Aorta (tissue), 5 donors: Measurements from ENCODE around the gene SLC25A17. TPM values are rescaled to one million over a fixed set of nuclear protein-coding genes. Genes with fewer than 3 reads are reported as not detected.

Experiments used
- ATAC-seq: fragments of 200-7000 bp; cut with Tn5 transposase; one replicate; pipeline ENCODE4 v1.9.1; 2022; ENCODE audit warnings: moderate library complexity; ENCODE audit not compliant: low FRiP score
- DNase-seq, 2 donors: peaks; one replicate each; pipeline ENCODE4 v3.0.0-alpha.2; 2020
- H3K27ac ChIP-seq, 2 donors: one replicate each; pipeline ENCODE4 v1.5.1; 2013; ENCODE audit warnings: low read length in 2 of 2, mild to moderate bottlenecking in 2 of 2, moderate library complexity in 2 of 2, control low read depth in 1 of 2, inconsistent platforms in 1 of 2, low read depth in 1 of 2
- H3K27me3 ChIP-seq, 2 donors: one replicate each; pipeline ENCODE4 v1.6.1; 2013; ENCODE audit warnings: control low read depth in 1 of 2, low read length in 1 of 2, mild to moderate bottlenecking in 1 of 2, moderate library complexity in 1 of 2; ENCODE audit not compliant: insufficient read depth in 2 of 2, control insufficient read depth in 1 of 2
- H3K36me3 ChIP-seq, 2 donors: one replicate each; pipeline ENCODE4 v1.6.1; 2013; ENCODE audit warnings: control low read depth in 1 of 2, low read length in 1 of 2, mild to moderate bottlenecking in 1 of 2; ENCODE audit not compliant: insufficient read depth in 2 of 2, control insufficient read depth in 1 of 2
- H3K4me1 ChIP-seq, 2 donors: one replicate each; pipeline ENCODE4 v1.6.1; 2013; ENCODE audit warnings: low read length in 2 of 2, control low read depth in 1 of 2, mild to moderate bottlenecking in 1 of 2, moderate library complexity in 1 of 2; ENCODE audit not compliant: insufficient read depth in 2 of 2, control insufficient read depth in 1 of 2
- H3K4me3 ChIP-seq, 2 donors: one replicate each; pipeline ENCODE4 v1.5.1; 2013; ENCODE audit warnings: low read length in 2 of 2, control low read depth in 1 of 2, mild to moderate bottlenecking in 1 of 2
- H3K9me3 ChIP-seq: one replicate; pipeline ENCODE4 v1.6.1; 2013; ENCODE audit warnings: mild to moderate bottlenecking, low read length; ENCODE audit not compliant: control insufficient read depth
- WGBS, 2 donors: extraction: QIAGEN DNeasy Blood & Tissue Kit; methylation state at CpG; one replicate each; pipeline ENCODE4 v1.1.7; 2013; 5-methylcytosine and 5-hydroxymethylcytosine counted together
- intact Hi-C, 2 donors: fragments of 100-400 bp; cut with DNase I; formaldehyde crosslinking; loops; one replicate each; pipeline versions ENCODE4 v1.14.2 to v1.15.0; 2022
- polyA plus RNA-seq, 2 donors: library from polyadenylated mRNA; stranded (reverse); fragments of 200-250 nt; gene quantifications; one replicate each; pipeline ENCODE4 v1.2.3, GENCODE V29; 2013
- total RNA-seq, 2 donors: library from RNA; stranded (reverse); fragmentation: NEBNext Ultra II Directional; extraction: Animal tissue kit (Norgen Biotek cat#: 25700); gene quantifications; one replicate each; pipeline ENCODE4 v1.2.1, GENCODE V29; 2021
- donor health status: healthy with polysubstance abuse.
- donor health status: Bipolar disorder and iron deficiency.
- donor health status: DM: no; HTN: no; CAD: no.
- donor health status: DM: no; HTN: no; CAD: no.
- donor health status: DM: yes; HTN: yes; CAD: no.

Gene SLC25A17
- total and polyA plus RNA-seq, 4 donors = 6.0 to 15.2 (median 13.4) TPM

GRCh38 chr22:40806711-40807110 is 12.4 kb downstream of the SLC25A17 start:
- intact Hi-C loops = no loop called here
- no peak for DNase-seq
- no peak for ATAC-seq
- no peak overlapping the region for H3K27ac ChIP-seq
- H3K36me3 ChIP-seq = peaks cover 0 to 2% of the 10 kb centered on the region in 2 donors
- H3K4me1 ChIP-seq = peaks cover 0 to 3% of the 10 kb centered on the region in 2 donors
- H3K27me3 ChIP-seq = no peaks in the 10 kb centered on the region
- 70 to 71% methylated on average over 3 of the region's 3 CpGs for WGBS, 2 donors
- H3K9me3 ChIP-seq = no peaks in the 10 kb centered on the region
- H3K4me3 ChIP-seq = no peak overlapping the region

- 98 to 99% methylated on average over 3 of the region's 3 CpGs for WGBS, 2 donors
- no peaks in the 10 kb centered on the region for H3K9me3 ChIP-seq
- H3K36me3 ChIP-seq = peaks cover 0 to 2% of the 10 kb centered on the region in 2 donors
- no peak overlapping the region for H3K27ac ChIP-seq
- intact Hi-C loops = no loop called here
- peaks cover 0 to 3% of the 10 kb centered on the region in 2 donors for H3K4me1 ChIP-seq
- H3K27me3 ChIP-seq = no peaks in the 10 kb centered on the region
- DNase-seq (no peak), ATAC-seq (no peak)
- no peak overlapping the region for H3K4me3 ChIP-seq
These were observed 13.4 kb downstream of the SLC25A17 start for GRCh38 chr22:40805699-40806203.

GRCh38 chr22:40805239-40805638 is 13.9 kb downstream of the SLC25A17 start:
- intact Hi-C loops = no loop called here
- DNase-seq (no peak), ATAC-seq (no peak)
- Histone ChIP-seq H3K27me3 (no peaks in the 10 kb centered on the region), H3K36me3 (peaks cover 0 to 2% of the 10 kb centered on the region in 2 donors), H3K4me1 (peaks cover 0 to 3% of the 10 kb centered on the region in 2 donors), H3K9me3 (no peaks in the 10 kb centered on the region), H3K27ac (no peak overlapping the region), H3K4me3 (no peak overlapping the region)
- 94 to 95% methylated on average over 4 of the region's 4 CpGs for WGBS, 2 donors

GRCh38 chr22:40803321-40803720 is 15.8 kb downstream of the SLC25A17 start:
- intact Hi-C loops = no loop called here
- WGBS, 2 donors = 71 to 94% methylated on average over 1 of the region's 1 CpG

GRCh38 chr22:40799008-40799407 is 20.1 kb downstream of the SLC25A17 start:
- Histone ChIP-seq H3K27ac (no peak overlapping the region), H3K27me3 (no peaks in the 10 kb centered on the region), H3K36me3 (no peaks in the 10 kb centered on the region), H3K9me3 (no peaks in the 10 kb centered on the region), H3K4me3 (no peak overlapping the region), H3K4me1 (no peaks in the 10 kb centered on the region)
- DNase-seq (no peak), ATAC-seq (no peak)
- 93 to 94% methylated on average over 3 of the region's 3 CpGs for WGBS, 2 donors
- intact Hi-C loops = no loop called here

More at GRCh38 chr22:40803321-40803720, 15.8 kb downstream of the SLC25A17 start:
- peaks cover 0 to 2% of the 10 kb centered on the region in 2 donors for H3K36me3 ChIP-seq
- no peak overlapping the region for H3K27ac ChIP-seq
- H3K9me3 ChIP-seq = no peaks in the 10 kb centered on the region
- peaks cover 0 to 3% of the 10 kb centered on the region in 2 donors for H3K4me1 ChIP-seq
- DNase-seq (no peak), ATAC-seq (no peak)
- H3K4me3 ChIP-seq = no peak overlapping the region
- H3K27me3 ChIP-seq = no peaks in the 10 kb centered on the region

- intact Hi-C loops = no loop called here
- Histone ChIP-seq H3K27me3 (no peaks in the 10 kb centered on the region), H3K4me3 (no peak overlapping the region), H3K9me3 (no peaks in the 10 kb centered on the region), H3K27ac (no peak overlapping the region), H3K36me3 (no peaks in the 10 kb centered on the region), H3K4me1 (no peaks in the 10 kb centered on the region)
- ATAC-seq = no peak
- DNase-seq = no peak
- 89 to 100% methylated on average over 1 of the region's 1 CpG for WGBS, 2 donors
These were observed 21.7 kb downstream of the SLC25A17 start for GRCh38 chr22:40797427-40797826.

- H3K36me3 ChIP-seq = peaks cover 0 to 2% of the 10 kb centered on the region in 2 donors
- no peak overlapping the region for H3K27ac ChIP-seq
- H3K27me3 ChIP-seq = no peaks in the 10 kb centered on the region
- intact Hi-C loops = no loop called here
- WGBS, 2 donors = 89 to 92% methylated on average over 2 of the region's 2 CpGs
- H3K4me3 ChIP-seq = no peak overlapping the region
- DNase-seq (no peak), ATAC-seq (no peak)
- no peaks in the 10 kb centered on the region for H3K4me1 ChIP-seq
- H3K9me3 ChIP-seq = no peaks in the 10 kb centered on the region
These were observed 26.7 kb downstream of the SLC25A17 start for GRCh38 chr22:40792451-40792850.

- Histone ChIP-seq H3K9me3 (no peaks in the 10 kb centered on the region), H3K27me3 (no peaks in the 10 kb centered on the region), H3K36me3 (peaks cover 0 to 5% of the 10 kb centered on the region in 2 donors), H3K4me1 (no peaks in the 10 kb centered on the region), H3K27ac (no peak overlapping the region), H3K4me3 (no peak overlapping the region)
- intact Hi-C loops = no loop called here
- DNase-seq (no peak), ATAC-seq (no peak)
These were observed 27.9 kb downstream of the SLC25A17 start for GRCh38 chr22:40791241-40791640.

GRCh38 chr22:40789131-40789530 is 30.0 kb downstream of the SLC25A17 start:
- peaks cover 0 to 5% of the 10 kb centered on the region in 2 donors for H3K36me3 ChIP-seq
- WGBS, 2 donors = 94 to 97% methylated on average over 22 of the region's 22 CpGs
- H3K27ac ChIP-seq = no peak overlapping the region
- ATAC-seq (no peak), DNase-seq (no peak)
- no peak overlapping the region for H3K4me3 ChIP-seq
- no peaks in the 10 kb centered on the region for H3K4me1 ChIP-seq
- intact Hi-C loops = no loop called here
- H3K9me3 ChIP-seq = no peaks in the 10 kb centered on the region
- H3K27me3 ChIP-seq = no peaks in the 10 kb centered on the region
